ENCODE results near the gene UGP2.

The UGP2 gene

DNA sequence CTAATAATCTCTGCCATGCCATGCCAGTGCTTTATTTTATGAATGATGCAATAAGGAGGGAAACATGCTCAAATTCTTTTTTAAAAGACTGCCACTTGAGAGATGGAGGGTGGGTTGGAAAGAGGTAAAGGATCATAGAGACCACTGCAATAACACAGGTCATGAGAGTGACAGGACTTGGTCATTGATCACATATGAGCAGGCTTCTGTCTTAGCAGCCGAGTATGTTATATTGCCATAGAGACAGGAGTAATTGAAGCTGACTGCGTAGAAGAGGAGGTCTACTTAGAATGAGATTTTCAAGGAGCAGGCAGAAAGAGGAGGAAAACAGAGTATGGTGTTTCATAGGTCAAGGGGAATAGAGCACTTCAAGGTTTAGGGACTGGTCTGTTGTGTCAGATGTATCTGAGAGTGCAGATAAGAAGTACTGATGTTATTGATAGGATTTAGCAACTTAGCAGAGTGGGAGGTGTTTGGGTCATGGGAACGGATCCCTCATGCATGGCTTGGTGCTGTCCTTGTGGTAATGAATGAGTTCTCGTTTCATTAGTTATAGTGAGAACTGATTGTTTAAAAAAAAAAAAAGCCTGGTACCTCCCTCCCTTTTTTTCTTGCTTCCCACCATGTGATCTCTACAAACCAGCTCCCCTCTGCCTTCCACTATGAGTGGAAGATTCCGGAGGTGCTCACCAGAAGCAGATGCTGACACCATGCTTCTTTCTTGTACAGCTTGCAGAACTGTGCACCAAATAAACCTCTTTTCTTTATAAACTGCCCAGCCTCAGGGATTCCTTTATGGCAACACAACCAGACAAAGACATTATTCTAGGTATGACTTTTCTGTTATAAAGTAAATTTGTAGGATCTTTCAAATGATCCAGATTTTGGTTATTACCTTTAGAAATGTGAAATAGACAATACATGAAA lies 32.8 kb downstream of the UGP2 start:
- in situ Hi-C loops (cut with HindIII; ENCODE audit: low sequenced_read_pairs): no loop called here
- no peak for DNase-seq (ENCODE audit: low read depth, low spot score)
- TF ChIP-seq, protein P1, sequence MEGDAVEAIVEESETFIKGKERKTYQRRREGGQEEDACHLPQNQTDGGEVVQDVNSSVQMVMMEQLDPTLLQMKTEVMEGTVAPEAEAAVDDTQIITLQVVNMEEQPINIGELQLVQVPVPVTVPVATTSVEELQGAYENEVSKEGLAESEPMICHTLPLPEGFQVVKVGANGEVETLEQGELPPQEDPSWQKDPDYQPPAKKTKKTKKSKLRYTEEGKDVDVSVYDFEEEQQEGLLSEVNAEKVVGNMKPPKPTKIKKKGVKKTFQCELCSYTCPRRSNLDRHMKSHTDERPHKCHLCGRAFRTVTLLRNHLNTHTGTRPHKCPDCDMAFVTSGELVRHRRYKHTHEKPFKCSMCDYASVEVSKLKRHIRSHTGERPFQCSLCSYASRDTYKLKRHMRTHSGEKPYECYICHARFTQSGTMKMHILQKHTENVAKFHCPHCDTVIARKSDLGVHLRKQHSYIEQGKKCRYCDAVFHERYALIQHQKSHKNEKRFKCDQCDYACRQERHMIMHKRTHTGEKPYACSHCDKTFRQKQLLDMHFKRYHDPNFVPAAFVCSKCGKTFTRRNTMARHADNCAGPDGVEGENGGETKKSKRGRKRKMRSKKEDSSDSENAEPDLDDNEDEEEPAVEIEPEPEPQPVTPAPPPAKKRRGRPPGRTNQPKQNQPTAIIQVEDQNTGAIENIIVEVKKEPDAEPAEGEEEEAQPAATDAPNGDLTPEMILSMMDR (IDR thresholded peaks at IDR 0.05; ENCODE audit: low read depth, low read length): no peak
- no peak overlapping the region for H3K4me3 ChIP-seq (ENCODE audit: low read depth, low read length)

DNA sequence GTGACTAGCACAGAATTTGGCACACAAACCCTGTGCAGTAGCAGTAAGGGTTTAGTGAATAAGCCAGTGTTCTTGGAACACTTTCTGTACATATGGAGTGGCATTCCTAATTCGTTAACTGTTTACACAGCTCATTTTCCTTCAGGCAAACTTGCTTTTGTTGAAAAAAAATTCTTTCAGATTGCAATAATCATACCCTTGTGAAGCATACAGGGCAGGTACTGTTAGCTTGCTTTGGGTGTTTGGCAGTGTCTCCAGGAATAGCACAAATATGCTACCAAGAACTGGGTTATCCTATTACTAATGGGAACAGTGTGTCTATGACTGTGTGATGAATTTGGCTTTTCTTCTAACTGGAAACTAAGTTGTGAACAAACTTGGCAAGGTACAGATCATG lies 33.4 kb downstream of the UGP2 start:
- TF ChIP-seq, protein P1 (IDR thresholded peaks at IDR 0.05; ENCODE audit: low read depth, low read length): no peak
- in situ Hi-C loops (cut with HindIII; ENCODE audit: low sequenced_read_pairs): no loop called here

DNA sequence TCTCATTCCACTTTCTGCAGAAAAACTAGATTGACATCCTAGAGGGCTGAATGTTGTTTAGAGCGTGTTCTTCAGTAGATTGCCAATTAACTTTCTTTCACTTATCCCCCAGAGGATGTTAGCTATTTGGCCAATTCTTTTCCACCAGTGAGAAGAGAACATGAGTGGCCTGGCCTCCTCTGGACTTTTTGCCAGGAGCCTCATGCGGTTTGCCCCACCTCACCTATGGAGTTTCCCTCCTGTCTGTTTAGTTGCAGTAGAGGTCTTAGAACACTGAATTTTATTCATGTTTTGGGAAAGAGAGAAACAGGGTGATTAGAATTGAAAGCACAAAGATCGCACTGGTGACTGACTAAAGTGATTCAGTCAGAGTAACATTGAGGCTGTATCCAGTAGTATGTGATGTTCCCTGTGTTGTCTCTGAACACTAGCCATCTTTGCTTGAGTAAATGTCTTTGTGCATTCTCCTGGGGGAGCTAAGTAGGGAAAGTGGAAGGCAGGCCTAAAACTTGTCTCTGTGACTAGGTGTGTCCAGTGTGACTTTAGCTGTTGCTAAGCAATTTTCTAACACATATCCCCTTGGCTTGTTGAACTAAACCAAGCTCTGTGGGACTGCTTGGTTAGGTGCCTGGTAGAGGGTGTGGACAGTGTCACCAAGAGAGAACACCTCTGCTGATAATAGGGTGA lies 34.0 kb downstream of the UGP2 start:
- DNase-seq (ENCODE audit: low read depth, low spot score): no peak
- TF ChIP-seq, protein P1 (IDR thresholded peaks at IDR 0.05; ENCODE audit: low read depth, low read length): no peak
- in situ Hi-C loops (cut with HindIII; ENCODE audit: low sequenced_read_pairs): no loop called here

More for the DNA sequence above, 33.4 kb downstream of the UGP2 start:
- peak; percentile 28 for DNase-seq (ENCODE audit: low read depth, low spot score)
- H3K4me3 ChIP-seq (ENCODE audit: low read depth, low read length): no peak overlapping the region

DNA sequence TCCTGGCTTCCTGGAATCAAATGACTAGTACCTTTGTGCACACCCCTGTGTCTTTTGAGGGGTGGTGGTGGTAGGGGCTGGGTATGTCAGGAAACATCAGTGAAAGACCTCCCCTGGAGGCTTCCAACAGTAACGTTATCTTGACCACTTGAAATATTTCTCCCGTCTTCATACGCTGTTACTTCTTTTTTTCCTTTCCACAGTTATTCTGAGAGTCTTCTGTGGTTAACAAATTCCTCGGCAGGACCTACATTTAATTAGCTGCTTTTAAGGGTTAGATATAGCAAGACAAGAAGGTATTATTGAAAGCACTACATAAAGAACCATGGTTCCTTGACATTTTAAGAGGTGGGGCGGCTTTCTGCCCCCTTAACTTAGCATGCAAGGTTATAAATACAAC lies 34.6 kb downstream of the UGP2 start:
- no peak for DNase-seq (ENCODE audit: low read depth, low spot score)
- H3K4me3 ChIP-seq (ENCODE audit: low read depth, low read length): no peak overlapping the region
- in situ Hi-C loops (cut with HindIII; ENCODE audit: low sequenced_read_pairs): no loop called here
- TF ChIP-seq, protein P1 (IDR thresholded peaks at IDR 0.05; ENCODE audit: low read depth, low read length): no peak

More for the DNA sequence above, 34.0 kb downstream of the UGP2 start:
- H3K4me3 ChIP-seq (ENCODE audit: low read depth, low read length): no peak overlapping the region

DNA sequence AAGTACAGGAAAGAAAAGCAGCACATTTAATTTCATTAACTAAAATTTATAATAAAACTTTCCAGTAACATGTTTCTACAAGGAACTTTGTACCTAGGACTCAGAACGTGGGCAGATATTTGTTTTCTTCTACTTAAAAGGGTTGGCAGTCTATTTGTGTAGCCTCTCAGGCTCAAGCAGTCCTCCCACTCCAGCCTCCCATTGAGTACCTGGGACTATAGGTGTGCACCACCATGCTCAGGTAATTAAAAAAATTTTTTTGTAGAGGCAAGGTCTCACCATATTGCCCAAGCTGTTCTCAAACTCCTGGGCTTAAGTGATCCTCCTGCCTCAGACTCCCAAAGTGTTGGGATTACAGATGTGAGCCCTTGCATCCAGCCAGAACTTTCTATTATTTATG lies 36.8 kb downstream of the UGP2 start:
- in situ Hi-C loops (cut with HindIII; ENCODE audit: low sequenced_read_pairs): no loop called here
- H3K4me3 ChIP-seq (ENCODE audit: low read depth, low read length): no peak overlapping the region
- no peak for DNase-seq (ENCODE audit: low read depth, low spot score)
- TF ChIP-seq, protein P1 (IDR thresholded peaks at IDR 0.05; ENCODE audit: low read depth, low read length): no peak

DNA sequence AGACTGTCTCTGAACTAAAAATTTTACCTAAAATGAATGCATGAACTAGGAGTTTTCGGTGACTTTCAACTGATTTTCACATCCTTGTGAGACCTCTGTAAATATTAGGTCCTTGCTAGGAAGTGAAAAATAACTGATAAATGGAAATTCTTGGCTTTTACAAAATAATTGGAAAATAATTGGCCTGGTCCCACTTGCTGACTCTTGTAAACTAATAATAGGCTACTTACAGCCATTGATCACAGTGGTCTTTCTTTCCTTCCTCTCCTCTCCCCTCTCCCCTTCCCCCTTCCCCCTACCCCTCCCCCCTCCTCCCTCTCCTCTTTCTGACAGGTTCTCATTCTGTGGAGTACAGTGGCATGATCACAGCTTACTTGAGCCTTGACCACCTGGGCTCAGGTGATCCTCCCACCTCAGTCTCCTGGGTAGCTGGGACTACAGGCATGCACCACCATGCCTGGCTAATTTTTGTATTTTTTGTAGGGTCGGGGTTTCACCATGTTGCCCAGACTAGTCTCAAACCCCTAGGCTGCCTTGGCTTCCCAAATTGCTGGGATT lies 38.3 kb downstream of the UGP2 start:
- in situ Hi-C loops (cut with HindIII; ENCODE audit: low sequenced_read_pairs): no loop called here
- no peak overlapping the region for H3K4me3 ChIP-seq (ENCODE audit: low read depth, low read length)
- TF ChIP-seq, protein P1 (IDR thresholded peaks at IDR 0.05; ENCODE audit: low read depth, low read length): no peak
- DNase-seq (ENCODE audit: low read depth, low spot score): no peak
